Dedifferentiated amniotic fluid mesenchymal stem cell (primary cell): Measurements from ENCODE around the gene LHB.
A peak's percentile ranks its signal among the peaks of the same experiment; 100 is the strongest.

ENCODE experiments used
- DNase-seq: peaks from one replicate; pipeline ENCODE4 v3.0.0-alpha.2; 2016; ENCODE audit errors: extremely low spot score

Gene LHB

GRCh38 chr19:49010453-49010852 lies 6.4 kb downstream of the LHB start:
- no peak for DNase-seq

GRCh38 chr19:49009828-49010227 lies 7.1 kb downstream of the LHB start:
- no peak for DNase-seq

GRCh38 chr19:49006905-49007304 lies 10.0 kb downstream of the LHB start:
- DNase-seq = no peak

GRCh38 chr19:49004964-49005614 lies 11.8 kb downstream of the LHB start:
- DNase-seq = no peak

- DNase-seq = no peak
Observed at GRCh38 chr19:49004133-49004532, 12.8 kb downstream of the LHB start.

GRCh38 chr19:48999481-49000325 lies 17.2 kb downstream of the LHB start:
- DNase-seq = peak; percentile 47

GRCh38 chr19:48997972-48998371 lies 18.9 kb downstream of the LHB start:
- DNase-seq = no peak

GRCh38 chr19:48994035-48994386 lies 22.9 kb downstream of the LHB start:
- no peak for DNase-seq

- DNase-seq = peak; percentile 99
Observed at GRCh38 chr19:48993175-48994034, 23.5 kb downstream of the LHB start, which contains the start of the genes GYS1 and RUVBL2. GYS1 (minus strand) TSS chr19:48993309; CDS start chr19:48993112, 197 bp downstream. RUVBL2 (plus strand) TSS chr19:48993887; CDS start chr19:48993912, 25 bp downstream.

GRCh38 chr19:48992581-48993174 lies 24.2 kb downstream of the LHB start:
- DNase-seq = no peak

- DNase-seq = peak; percentile 82
Observed at GRCh38 chr19:48991873-48992580, 24.9 kb downstream of the LHB start.

- no peak for DNase-seq
Observed at GRCh38 chr19:48991011-48991609, 25.8 kb downstream of the LHB start.

- no peak for DNase-seq
Observed at GRCh38 chr19:48990400-48990799, 26.5 kb downstream of the LHB start.

GRCh38 chr19:48989701-48990291 lies 27.1 kb downstream of the LHB start:
- DNase-seq = no peak

GRCh38 chr19:48988860-48989259 lies 28.0 kb downstream of the LHB start:
- no peak for DNase-seq

- DNase-seq = no peak
Observed at GRCh38 chr19:48988286-48988685, 28.6 kb downstream of the LHB start.

- no peak for DNase-seq
Observed at GRCh38 chr19:48987323-48987722, 29.6 kb downstream of the LHB start.

GRCh38 chr19:48986211-48986610 lies 30.7 kb downstream of the LHB start:
- no peak for DNase-seq

GRCh38 chr19:48985711-48986110 lies 31.2 kb downstream of the LHB start:
- no peak for DNase-seq

- DNase-seq = no peak
Observed at GRCh38 chr19:48982280-48982679, 34.6 kb downstream of the LHB start.
